ENCODE measurements around the gene TFCP2L1. TPM values are rescaled to one million over a fixed set of nuclear protein-coding genes. Genes with fewer than 3 reads are reported as not detected.
"Not testable (repeated sequence)": the region's sequence is repeated elsewhere in the genome, so short reads cannot be mapped to it uniquely, and the experiment has no call there.

Gene TFCP2L1
- total and polyA plus RNA-seq, 10 donors: 0.15 to 8.9 (median 2.7) TPM

- Histone ChIP-seq H3K27ac (no peak overlapping the region), H3K4me3 (no peak overlapping the region), H3K4me1 (no peaks in the 10 kb centered on the region), H3K27me3 (replicated peaks in 1 of 7) (peaks cover 0 to 5% (median 0%) of the 10 kb centered on the region in 7 donors), H3K9me3 (no peaks in the 10 kb centered on the region), H3K36me3 (no peaks in the 10 kb centered on the region)
- TF ChIP-seq POLR2A (IDR thresholded peaks at IDR 0.05) (no peak), CTCF (IDR thresholded peaks at IDR 0.05 in 8 of 11, conservative IDR thresholded peaks at IDR 0.05 in 3 of 11) (no peak), POLR2AphosphoS5 (IDR thresholded peaks at IDR 0.05) (no peak)
- intact Hi-C loops (cut with DNase I; ENCODE audit: low total_unique reads): no loop called here
- WGBS, 5 donors: 59 to 77% (median 62%) methylated on average over 3 of the region's 3 CpGs
- no peak for DNase-seq
Observed at GRCh38 chr2:121273116-121273515, 11.9 kb downstream of the TFCP2L1 start.

- intact Hi-C loops (cut with DNase I; ENCODE audit: low total_unique reads): no loop called here
- Histone ChIP-seq H3K4me3 (no peak overlapping the region), H3K9me3 (no peaks in the 10 kb centered on the region), H3K4me1 (no peaks in the 10 kb centered on the region), H3K27ac (no peak overlapping the region), H3K36me3 (no peaks in the 10 kb centered on the region), H3K27me3 (replicated peaks in 1 of 7) (peaks cover 0 to 5% (median 0%) of the 10 kb centered on the region in 7 donors)
- no peak for DNase-seq
- 66 to 78% (median 71%) methylated on average over 3 of the region's 3 CpGs for WGBS, 5 donors
- TF ChIP-seq POLR2A (IDR thresholded peaks at IDR 0.05) (no peak), CTCF (IDR thresholded peaks at IDR 0.05 in 8 of 11, conservative IDR thresholded peaks at IDR 0.05 in 3 of 11) (no peak)
Observed at GRCh38 chr2:121272596-121272995, 12.4 kb downstream of the TFCP2L1 start.

- H3K4me1 ChIP-seq; intact Hi-C loops (cut with DNase I; ENCODE audit: low total_unique reads); H3K36me3 ChIP-seq; H3K9me3 ChIP-seq; H3K4me3 ChIP-seq; H3K27me3 ChIP-seq (replicated peaks in 1 of 7); H3K27ac ChIP-seq: not testable (repeated sequence)
- DNase-seq: peak; percentile 30
- WGBS, 5 donors: 86 to 93% (median 91%) methylated on average over 7 of the region's 7 CpGs
Observed at GRCh38 chr2:121269436-121269835, 15.6 kb downstream of the TFCP2L1 start.

- H3K27me3 ChIP-seq (replicated peaks in 1 of 7): peaks cover 0 to 1% (median 0%) of the 10 kb centered on the region in 7 donors
- no peaks in the 10 kb centered on the region for H3K4me1 ChIP-seq
- DNase-seq: peak; percentile 17
- TF ChIP-seq POLR2A (IDR thresholded peaks at IDR 0.05) (no peak), POLR2AphosphoS5 (IDR thresholded peaks at IDR 0.05) (no peak), CTCF (IDR thresholded peaks at IDR 0.05 in 8 of 11, conservative IDR thresholded peaks at IDR 0.05 in 3 of 11) (no peak)
- intact Hi-C loops (cut with DNase I; ENCODE audit: low total_unique reads): no loop called here
- no peaks in the 10 kb centered on the region for H3K9me3 ChIP-seq
- no peak overlapping the region for H3K27ac ChIP-seq
- H3K4me3 ChIP-seq: no peak overlapping the region
- H3K36me3 ChIP-seq: no peaks in the 10 kb centered on the region
- WGBS, 5 donors: 74 to 86% (median 80%) methylated on average over 6 of the region's 6 CpGs
Observed at GRCh38 chr2:121266543-121267106, 18.4 kb downstream of the TFCP2L1 start.

All from spleen (tissue), 11 donors.